DMS114 treated with DMSO at 0.1 percent for 48 hours (cell line): ENCODE measurements around the gene ESRRA.

ENCODE experiments used
- DNase-seq: peaks from one replicate; lab custom pipeline; 2025; ENCODE audit not compliant: unreplicated experiment; lab: John Stamatoyannopoulos, UW

Gene ESRRA

GRCh38 chr11:64364435-64364834, 59.1 kb downstream of the ESRRA start:
- no peak for DNase-seq

- DNase-seq, result no peak
These were observed 59.6 kb downstream of the ESRRA start for GRCh38 chr11:64364911-64365310.
